SK-N-SH (cell line): Measurements from ENCODE around the gene CRIM1. TPM values are rescaled to one million over a fixed set of nuclear protein-coding genes. Genes with fewer than 3 reads are reported as not detected.

ENCODE experiments used
- CTCF ChIA-PET: fragments of 300-600, 350-600 bp; formaldehyde crosslinking; extraction: SDS; loops from one replicate; lab custom pipeline; 2021; lab: Yijun Ruan, JAX
- POLR2A ChIA-PET: fragments of 350-600 bp; sonication (Branson Sonifier 250); formaldehyde crosslinking; extraction: SDS; loops from one replicate; lab custom pipeline; 2020; ENCODE audit warnings: antibody characterized with exemption, inconsistent platforms; lab: Yijun Ruan, JAX
- DNase-seq: peaks from one replicate; pipeline ENCODE4 v3.0.0; 2012
- H2AFZ ChIP-seq: fragments of 200-600 bp; sonication (generic); 2 replicates; pipeline ENCODE4 v1.8.1; 2016; ENCODE audit warnings: antibody characterized with exemption, mild to moderate bottlenecking, low read depth
- H3F3A ChIP-seq: fragments of 200-600 bp; sonication (generic); replicated peaks from 2 replicates; pipeline ENCODE3; 2016; ENCODE audit warnings: antibody characterized with exemption, mild to moderate bottlenecking; ENCODE audit not compliant: insufficient read depth
- H3K27ac ChIP-seq, 2 experiments: fragments of 200-500 bp in 1 of 2; fragments of 200-600 bp in 1 of 2; sonication (Bioruptor generic) in 1 of 2; sonication (generic), shearing (Covaris generic) in 1 of 2; 2 replicates each; pipeline versions ENCODE4 v1.5.1 to v1.6.1; 2014 to 2016; ENCODE audit warnings: low read depth in 2 of 2, inconsistent platforms in 1 of 2, low read length in 1 of 2, mild to moderate bottlenecking in 1 of 2, mixed read lengths in 1 of 2
- H3K27me3 ChIP-seq: fragments of 200-600 bp; sonication (generic), shearing (Covaris generic); 2 replicates; pipeline ENCODE4 v1.6.1; 2016; ENCODE audit warnings: mixed run types; ENCODE audit not compliant: insufficient read depth
- H3K36me3 ChIP-seq, 2 experiments: fragments of 200-500 bp in 1 of 2; fragments of 200-600 bp in 1 of 2; sonication (Bioruptor generic) in 1 of 2; sonication (generic) in 1 of 2; replicated peaks in 1 of 2; 2 replicates each; pipeline versions ENCODE3 to v1.5.1; 2014 to 2016; ENCODE audit warnings: low read length in 1 of 2, mild to moderate bottlenecking in 1 of 2; ENCODE audit not compliant: insufficient read depth in 2 of 2, control insufficient read depth in 1 of 2
- H3K4me1 ChIP-seq, 2 experiments: fragments of 200-500 bp in 1 of 2; fragments of 200-600 bp in 1 of 2; sonication (Bioruptor generic) in 1 of 2; sonication (generic), shearing (Covaris generic) in 1 of 2; 2 replicates each; pipeline versions ENCODE4 v1.5.1 to v1.6.1; 2014 to 2016; ENCODE audit warnings: low read depth in 1 of 2, low read length in 1 of 2, mixed run types in 1 of 2; ENCODE audit not compliant: insufficient read depth in 2 of 2, control insufficient read depth in 1 of 2
- H3K4me2 ChIP-seq: fragments of 200-600 bp; sonication (generic), shearing (Covaris generic); 2 replicates; pipeline ENCODE4 v1.6.1; 2017; ENCODE audit warnings: mixed run types
- H3K4me3 ChIP-seq, 2 experiments: fragments of 200-500 bp in 1 of 2; fragments of 200-600 bp in 1 of 2; sonication (Bioruptor generic) in 1 of 2; sonication (generic), shearing (Covaris generic) in 1 of 2; 2 replicates each; pipeline versions ENCODE4 v1.5.1 to v1.8.1; 2014 to 2016; ENCODE audit warnings: low read depth in 2 of 2, inconsistent platforms in 1 of 2, low read length in 1 of 2, mild to moderate bottlenecking in 1 of 2, mixed read lengths in 1 of 2, moderate library complexity in 1 of 2
- H3K79me2 ChIP-seq: fragments of 200-600 bp; sonication (generic); 2 replicates; pipeline ENCODE4 v1.8.1; 2017; ENCODE audit warnings: mild to moderate bottlenecking; ENCODE audit not compliant: insufficient read depth
- H3K9ac ChIP-seq: fragments of 200-600 bp; sonication (generic); 2 replicates; pipeline ENCODE4 v1.6.1; 2017; ENCODE audit warnings: mixed run types
- H3K9me2 ChIP-seq: fragments of 200-600 bp; sonication (generic); 2 replicates; pipeline ENCODE4 v1.6.1; 2017; ENCODE audit warnings: mixed run types
- H3K9me3 ChIP-seq: fragments of 200-600 bp; sonication (generic); 2 replicates; pipeline ENCODE4 v1.6.1; 2017; ENCODE audit warnings: mixed run types, mild to moderate bottlenecking, moderate library complexity
- H4K20me1 ChIP-seq: fragments of 200-600 bp; sonication (generic); 2 replicates; pipeline ENCODE4 v1.6.1; 2017; ENCODE audit warnings: mild to moderate bottlenecking, mixed run types; ENCODE audit not compliant: insufficient read depth
- CTCF ChIP-seq: fragments of 200-600 bp; sonication (generic); IDR thresholded peaks from 2 replicates; pipeline ENCODE4 v1.6.1; 2017; ENCODE audit warnings: antibody characterized with exemption, mild to moderate bottlenecking, moderate library complexity
- ELF1 ChIP-seq: IDR thresholded peaks from 2 replicates; pipeline ENCODE4 v1.4.0; 2012
- FOSL2 ChIP-seq: IDR thresholded peaks from 2 replicates; pipeline ENCODE4 v1.4.0; 2012; ENCODE audit warnings: low read depth, mild to moderate bottlenecking, moderate library complexity, borderline replicate concordance
- IRF3 ChIP-seq: fragments of 150-350 bp; IDR thresholded peaks from 2 replicates; pipeline ENCODE4 v1.6.1; 2016; ENCODE audit warnings: mild to moderate bottlenecking, low read depth, low read length
- JUND ChIP-seq: IDR thresholded peaks from 2 replicates; pipeline ENCODE4 v1.4.0; 2012
- MAX ChIP-seq: IDR thresholded peaks from 2 replicates; pipeline ENCODE4 v1.4.0; 2012; ENCODE audit warnings: low read depth
- MXI1 ChIP-seq: IDR thresholded peaks from 2 replicates; pipeline ENCODE4 v1.6.1; 2012; ENCODE audit warnings: mild to moderate bottlenecking, low read depth, low read length, improper control_type of control experiment
- NFIC ChIP-seq: IDR thresholded peaks from 2 replicates; pipeline ENCODE4 v1.4.0; 2012; ENCODE audit warnings: borderline replicate concordance
- NRF1 ChIP-seq: IDR thresholded peaks from 2 replicates; pipeline ENCODE4 v1.6.1; 2012; ENCODE audit warnings: low read depth, mild to moderate bottlenecking, low read length
- PBX3 ChIP-seq: IDR thresholded peaks from 2 replicates; pipeline ENCODE4; 2012
- RXRA ChIP-seq: IDR thresholded peaks from 2 replicates; pipeline ENCODE4 v1.4.0; 2012; ENCODE audit warnings: low read depth, mild to moderate bottlenecking, borderline replicate concordance
- SIN3A ChIP-seq: IDR thresholded peaks from 2 replicates; pipeline ENCODE4 v1.6.1; 2012; ENCODE audit warnings: low read depth, mild to moderate bottlenecking, low read length, moderate library complexity, borderline replicate concordance
- TAF1 ChIP-seq: IDR thresholded peaks from 2 replicates; pipeline ENCODE4 v1.6.1; 2012; ENCODE audit warnings: low read depth, mild to moderate bottlenecking, low read length, moderate library complexity, borderline replicate concordance
- TCF12 ChIP-seq: IDR thresholded peaks from 2 replicates; pipeline ENCODE4 v1.4.0; 2012
- TEAD4 ChIP-seq: IDR thresholded peaks from 2 replicates; pipeline ENCODE4 v1.4.0; 2012; ENCODE audit warnings: mild to moderate bottlenecking, borderline replicate concordance; ENCODE audit not compliant: insufficient read depth
- USF1 ChIP-seq: IDR thresholded peaks from 2 replicates; pipeline ENCODE4 v1.4.0; 2012; ENCODE audit warnings: low read depth, borderline replicate concordance
- USF2 ChIP-seq: fragments of 150-350 bp; IDR thresholded peaks from 2 replicates; pipeline ENCODE4 v1.6.1; 2017; ENCODE audit warnings: antibody characterized with exemption, low read length, low read depth, borderline replicate concordance
- YY1 ChIP-seq: IDR thresholded peaks from 2 replicates; pipeline ENCODE4 v1.4.0; 2012; ENCODE audit warnings: low read depth, mild to moderate bottlenecking
- WGBS: methylation state at CpG from one replicate; pipeline ENCODE4 v1.1.6; 2017; ENCODE audit warnings: low lambda C conversion rate; 5-methylcytosine and 5-hydroxymethylcytosine counted together
- polyA plus RNA-seq, 3 experiments: library from polyadenylated mRNA; depleted of rRNA; stranded (reverse); fragments of >200 nt; gene quantifications; 2 replicates each; pipeline ENCODE4 v1.2.3, GENCODE V29; 2012

Gene CRIM1
- polyA plus RNA-seq, 1 of the 3 experiments (the other 2 are of a cell fraction), result 244 TPM

GRCh38 chr2:36432479-36432878 lies 76.9 kb downstream of the CRIM1 start:
- peaks cover 10% of the 10 kb centered on the region in 2 experiments for H3K36me3 ChIP-seq
- H4K20me1 ChIP-seq, result peaks cover 40% of the 10 kb centered on the region
- ChIA-PET CTCF (interaction anchor here (0.7 to 1.5 kb wide), 6 partner anchors 9 to 348 kb away, joined by 3 to 6 read pairs (median 3); no protein-coding TSS in a partner anchor), POLR2A (no interaction called here)
- peaks cover 100% of the 10 kb centered on the region for H3K79me2 ChIP-seq
- peaks cover 82% of the 10 kb centered on the region for H3F3A ChIP-seq
- H2AFZ ChIP-seq, result no peak overlapping the region
- TF ChIP-seq USF2 (no peak), USF1 (no peak), JUND (no peak), NFIC (no peak)
- no peaks in the 10 kb centered on the region for H3K9me2 ChIP-seq
- no peak for DNase-seq
- H3K4me2 ChIP-seq, result peak overlapping the region; percentile 70
- WGBS, result 55% methylated on average over 3 of the region's 3 CpGs
- H3K4me1 ChIP-seq, result peaks cover 0 to 68% of the 10 kb centered on the region in 2 experiments
- H3K4me3 ChIP-seq, result peak overlapping the region in 1 of 2 experiments; percentile 40; a peak in 2 of 4 replicates
- no peaks in the 10 kb centered on the region for H3K27me3 ChIP-seq
- H3K9me3 ChIP-seq, result no peaks in the 10 kb centered on the region
- peak overlapping the region; percentile 41; the same call in 1 of the 2 replicates for H3K9ac ChIP-seq
- peak overlapping the region; percentile 8 to 95; a peak in 3 of 4 replicates for H3K27ac ChIP-seq

- H3K27me3 ChIP-seq, result no peaks in the 10 kb centered on the region
- 17% methylated on average over 11 of the region's 11 CpGs for WGBS
- no peak for DNase-seq
- H3K27ac ChIP-seq, result peak overlapping the region; percentile 74 to 95; a peak in 3 of 4 replicates
- no peak overlapping the region for H2AFZ ChIP-seq
- POLR2A ChIA-PET, result no interaction called here
- H3K36me3 ChIP-seq, result peaks cover 10% of the 10 kb centered on the region in 2 experiments
- H3K9me3 ChIP-seq, result no peaks in the 10 kb centered on the region
- H3K9ac ChIP-seq, result peak overlapping the region; percentile 41; the same call in 1 of the 2 replicates
- H3K79me2 ChIP-seq, result peaks cover 94% of the 10 kb centered on the region
- peaks cover 82% of the 10 kb centered on the region for H3F3A ChIP-seq
- peaks cover 29% of the 10 kb centered on the region for H4K20me1 ChIP-seq
- H3K9me2 ChIP-seq, result no peaks in the 10 kb centered on the region
- CTCF ChIA-PET, result interaction anchor here (0.7 to 1.5 kb wide), 8 partner anchors 10 to 347 kb away, joined by 3 to 6 read pairs (median 3); no protein-coding TSS in a partner anchor
- H3K4me2 ChIP-seq, result peak overlapping the region; percentile 70
- H3K4me3 ChIP-seq, result peak overlapping the region in 1 of 2 experiments; percentile 40; a peak in 3 of 4 replicates
- peaks cover 0 to 66% of the 10 kb centered on the region in 2 experiments for H3K4me1 ChIP-seq
- TF ChIP-seq SIN3A (no peak; the same call in 1 of the 2 replicates), USF2 (no peak), NRF1 (no peak), TAF1 (0 out of 2 replicates have a peak, but pooled peaks have one; percentile 18), CTCF (no peak), MAX (no peak; the same call in 1 of the 2 replicates), TEAD4 (no peak), MXI1 (no peak), YY1 (no peak), ELF1 (no peak), PBX3 (peak; percentile 43), FOSL2 (peak; percentile 20; the same call in 1 of the 2 replicates), IRF3 (no peak), TCF12 (peak; percentile 53; the same call in 1 of the 2 replicates), RXRA (0 out of 2 replicates have a peak, but pooled peaks have one; percentile 22)
Measured at GRCh38 chr2:36433311-36434217, 78.0 kb downstream of the CRIM1 start.
